Stimulated activated CD8-positive, alpha-beta memory T cell treated with anti-CD3 and anti-CD28 coated beads, Interleukin-7, amount 100 ng/mL, for 4 hours (primary cell): ENCODE results near the gene ETV6.
A peak's percentile ranks its signal among the peaks of the same experiment; 100 is the strongest.
"Not testable (repeated sequence)": the region's sequence is repeated elsewhere in the genome, so short reads cannot be mapped to it uniquely, and the experiment has no call there.

ENCODE experiments used
- DNase-seq, 2 donors: peaks; one replicate each; pipeline ENCODE4 v3.0.0-alpha.2; 2020; ENCODE audit warnings: low read depth in 2 of 2

Gene ETV6

GRCh38 chr12:11649413-11650285 lies at the start of gene ETV6:
ETV6 (plus strand) TSS chr12:11649674; CDS start chr12:11650128, 454 bp downstream.
- DNase-seq, result peak; percentile 74 to 75

GRCh38 chr12:11600199-11600598 lies 49.3 kb upstream of the ETV6 start:
- DNase-seq, result no peak

GRCh38 chr12:11601647-11602046 lies 47.8 kb upstream of the ETV6 start:
- DNase-seq, result no peak

- no peak for DNase-seq
These were observed 42.0 kb upstream of the ETV6 start for GRCh38 chr12:11607313-11608081.

- no peak for DNase-seq
These were observed 40.4 kb upstream of the ETV6 start for GRCh38 chr12:11609045-11609444.

- no peak for DNase-seq
These were observed 34.0 kb upstream of the ETV6 start for GRCh38 chr12:11615481-11615880.

- no peak for DNase-seq
These were observed 31.4 kb upstream of the ETV6 start for GRCh38 chr12:11618046-11618445.

GRCh38 chr12:11621797-11622423 lies 27.6 kb upstream of the ETV6 start:
- peak in 1 of 2 donors; percentile 4 for DNase-seq

- no peak for DNase-seq
These were observed 26.6 kb upstream of the ETV6 start for GRCh38 chr12:11622876-11623281.

GRCh38 chr12:11623382-11623781 lies 26.1 kb upstream of the ETV6 start:
- DNase-seq, result no peak

- no peak for DNase-seq
These were observed 25.4 kb upstream of the ETV6 start for GRCh38 chr12:11624116-11624515.

GRCh38 chr12:11627709-11628108 lies 21.8 kb upstream of the ETV6 start:
- DNase-seq, result not testable (repeated sequence)

- DNase-seq, result no peak
These were observed 21.1 kb upstream of the ETV6 start for GRCh38 chr12:11628353-11628752.

- no peak for DNase-seq
These were observed 19.3 kb upstream of the ETV6 start for GRCh38 chr12:11630046-11630706.

GRCh38 chr12:11631288-11631687 lies 18.2 kb upstream of the ETV6 start:
- no peak for DNase-seq

- DNase-seq, result not testable (repeated sequence)
These were observed 17.6 kb upstream of the ETV6 start for GRCh38 chr12:11631881-11632280.

- DNase-seq, result no peak
These were observed 15.5 kb upstream of the ETV6 start for GRCh38 chr12:11633968-11634367.

GRCh38 chr12:11635341-11635740 lies 14.1 kb upstream of the ETV6 start:
- no peak for DNase-seq

- DNase-seq, result no peak
These were observed 11.1 kb upstream of the ETV6 start for GRCh38 chr12:11638315-11638916.

- no peak for DNase-seq
These were observed 10.0 kb upstream of the ETV6 start for GRCh38 chr12:11639454-11639853.

- no peak for DNase-seq
These were observed 8.0 kb upstream of the ETV6 start for GRCh38 chr12:11641522-11641921.
